Limb (tissue), 2 donors: Measurements from ENCODE around the gene IQCN.
"Not testable (repeated sequence)": the region's sequence is repeated elsewhere in the genome, so short reads cannot be mapped to it uniquely, and the experiment has no call there.

Experiments used
- DNase-seq, 2 donors: peaks; one replicate each; pipeline ENCODE4 v3.0.0-alpha.2; 2016; ENCODE audit errors: extremely low spot score in 2 of 2

The IQCN gene

DNA sequence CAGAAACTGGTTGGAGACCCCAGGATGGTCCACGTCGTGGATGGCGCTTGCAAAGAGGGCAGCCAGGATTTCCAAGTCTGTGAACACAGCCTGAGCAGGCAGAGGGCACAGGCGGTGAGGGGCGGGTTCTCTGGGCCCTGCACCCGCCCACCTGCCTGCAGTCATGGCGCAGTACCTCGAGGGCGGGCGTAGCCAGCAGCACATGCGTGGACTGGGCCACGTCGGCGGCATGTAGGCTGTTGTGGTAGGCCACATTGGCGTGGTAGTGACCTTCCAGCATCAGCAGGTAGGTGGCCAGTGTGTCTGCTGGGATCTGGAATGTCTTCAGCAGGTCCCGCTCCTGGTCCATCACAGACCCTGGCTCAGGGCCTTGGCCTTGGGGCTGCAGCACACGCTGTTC is 56.1 kb downstream of the IQCN start:
- no peak for DNase-seq

DNA sequence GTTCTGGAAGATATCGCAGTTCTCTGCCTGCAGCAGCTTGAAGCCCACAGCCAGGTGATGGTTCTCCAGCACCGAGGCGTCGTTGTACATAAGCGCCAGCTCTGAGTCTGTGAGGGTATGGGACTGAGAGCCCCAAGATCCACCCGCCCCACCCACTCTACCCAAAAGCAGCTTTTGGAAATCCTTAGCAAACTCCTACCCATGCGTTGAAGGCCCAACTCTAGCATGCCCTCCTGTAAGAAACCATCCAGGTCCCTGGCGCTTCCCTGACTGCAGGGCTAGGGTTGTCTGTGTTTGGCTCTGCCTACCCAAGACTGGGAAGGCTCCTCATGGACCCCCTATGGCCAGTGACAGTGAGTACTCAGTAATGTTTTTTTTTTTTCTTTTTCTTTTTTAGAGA is 57.5 kb downstream of the IQCN start:
- DNase-seq, result no peak

DNA sequence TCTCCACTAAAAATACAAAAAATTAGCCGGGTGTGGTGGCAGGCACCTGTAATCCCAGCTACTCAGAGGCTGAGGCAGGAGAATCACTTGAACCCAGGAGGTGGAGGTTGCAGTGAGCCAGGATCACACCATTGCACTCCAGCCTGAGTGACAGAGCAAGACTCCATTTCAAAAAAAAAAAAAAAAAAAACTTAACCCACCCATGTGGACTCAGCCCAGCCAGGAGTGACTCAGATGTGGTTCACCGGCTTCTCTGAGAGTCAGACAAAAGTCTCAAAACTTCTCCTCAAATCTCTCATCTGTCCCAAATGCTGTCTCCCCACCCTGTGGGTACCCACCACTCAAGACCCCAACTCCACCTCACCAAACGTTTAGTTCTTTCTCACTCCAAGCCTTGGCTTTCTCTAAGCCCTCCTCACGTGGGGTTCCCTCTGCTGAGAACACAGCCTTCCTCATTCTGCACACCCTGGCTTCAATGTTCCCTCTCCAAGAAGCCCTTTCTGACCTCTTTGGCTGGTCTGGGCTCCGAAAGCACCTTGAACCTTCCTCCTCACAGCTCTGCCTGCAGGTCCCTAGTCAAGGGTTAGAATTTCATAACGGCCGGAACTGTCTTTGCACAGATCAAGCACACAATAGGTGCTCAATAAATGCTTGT is 59.3 kb downstream of the IQCN start:
- DNase-seq, result no peak

DNA sequence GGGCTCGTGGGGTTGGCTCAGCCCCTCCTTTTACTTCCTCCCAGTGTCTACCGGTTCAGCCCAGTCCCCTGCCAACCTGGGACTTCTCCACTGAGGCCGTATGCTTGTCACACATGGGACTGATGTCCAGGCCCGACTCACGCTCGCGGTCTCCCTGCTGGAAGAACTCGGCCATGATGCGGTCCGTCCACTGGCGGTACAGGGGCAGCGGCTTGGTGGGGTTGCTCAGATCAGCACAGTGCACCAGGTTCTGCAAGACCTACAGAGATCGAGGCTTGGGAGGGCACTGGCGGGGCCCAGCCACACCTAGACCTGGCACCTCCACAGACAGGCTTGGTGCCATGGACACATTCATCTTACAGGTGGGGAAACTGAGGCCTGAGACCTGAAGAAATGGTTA is 62.6 kb downstream of the IQCN start:
- DNase-seq, result peak in 1 of 2 donors; percentile 11

DNA sequence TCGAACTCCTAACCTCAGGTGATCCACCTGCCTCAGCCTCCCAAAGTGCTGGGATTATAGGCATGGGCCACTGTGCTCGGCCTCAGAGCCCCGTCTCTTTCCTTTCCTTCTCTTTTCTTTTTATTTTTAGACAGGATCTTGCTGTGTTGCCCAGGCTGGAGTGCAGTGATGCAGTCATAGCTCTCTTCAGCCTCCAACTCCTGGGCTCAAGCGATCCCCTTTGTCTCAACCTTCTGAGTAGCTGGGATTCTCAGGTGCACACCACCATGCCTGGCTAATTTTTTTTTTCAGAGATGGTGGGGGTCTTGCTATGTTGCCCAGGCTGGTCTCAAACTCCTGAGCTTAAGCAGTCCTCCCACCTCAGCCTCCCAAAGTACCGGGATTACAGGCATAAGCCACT is 64.3 kb downstream of the IQCN start:
- DNase-seq, result not testable (repeated sequence)

DNA sequence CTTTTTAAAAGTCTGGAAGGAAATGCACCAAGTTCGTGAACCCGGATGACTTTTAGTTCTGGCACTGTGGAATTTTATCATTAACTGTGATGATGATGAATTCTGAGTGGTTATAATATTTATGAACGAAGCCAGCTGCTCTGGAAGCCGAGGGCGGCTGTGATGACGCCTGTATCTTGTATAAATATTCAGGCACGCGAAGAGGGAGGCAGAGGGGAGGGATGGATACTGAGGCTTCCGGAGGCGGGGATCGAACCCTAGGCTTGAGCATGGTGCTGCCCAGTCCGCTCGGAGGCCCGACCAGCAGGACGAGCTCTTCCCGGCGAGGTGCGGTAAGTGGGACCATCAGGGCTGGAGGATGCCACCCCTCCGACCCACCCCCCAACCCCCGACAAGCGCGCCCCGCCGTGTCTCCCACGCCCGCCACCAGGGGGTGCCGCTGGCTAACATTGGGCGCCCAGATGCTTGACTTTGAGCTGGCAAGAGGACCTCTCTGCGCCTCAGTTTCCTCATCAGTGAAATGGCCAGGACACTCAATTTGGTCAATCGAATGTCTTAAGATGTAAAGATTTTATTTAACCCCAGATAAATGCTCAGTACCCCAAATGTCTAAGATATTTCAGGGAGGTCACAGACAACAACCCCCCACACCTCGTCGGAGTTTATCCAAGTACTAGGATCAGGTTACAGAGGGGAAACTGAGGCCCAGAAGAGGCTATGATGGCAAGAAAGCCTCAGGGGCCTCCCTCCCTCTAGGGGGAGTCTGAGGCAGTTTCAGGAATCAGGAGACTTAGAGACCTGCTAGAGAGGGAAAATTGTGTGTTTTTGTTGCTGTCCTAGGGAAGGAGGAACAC is 65.9 kb downstream of the IQCN start:
- no peak for DNase-seq
